ENCODE results near the gene KRTCAP2. TPM values are rescaled to one million over a fixed set of nuclear protein-coding genes. Genes with fewer than 3 reads are reported as not detected.
"Not testable (repeated sequence)": the region's sequence is repeated elsewhere in the genome, so short reads cannot be mapped to it uniquely, and the experiment has no call there.

Gene KRTCAP2
- total RNA-seq: 117 TPM

- H3K27me3 ChIP-seq: no peaks in the 10 kb centered on the region
- no peaks in the 10 kb centered on the region for H3K9me3 ChIP-seq
- TF ChIP-seq POLR2A (IDR thresholded peaks at IDR 0.05) (peak in 1 of 2 donors; percentile 8), CTCF (IDR thresholded peaks at IDR 0.05) (peak; percentile 87 to 95 (median 92)), POLR2AphosphoS5 (IDR thresholded peaks at IDR 0.05; ENCODE audit: insufficient read depth in 1 of 2, low read depth in 1 of 2) (peak; percentile 83 to 97)
- peaks cover 39% of the 10 kb centered on the region for H3K4me1 ChIP-seq
- intact Hi-C loops (cut with DNase I): no loop called here
- H3K27ac ChIP-seq: peak within 1 kb of the TSS; percentile 94
- peaks cover 0 to 13% of the 10 kb centered on the region in 2 donors for H3K36me3 ChIP-seq
- peak within 1 kb of the TSS; percentile 88 to 90 for H3K4me3 ChIP-seq
- DNase-seq (ENCODE audit: extremely low spot score in 2 of 2): peak; percentile 96 to 97
These were observed at the start of gene KRTCAP2 for GRCh38 chr1:155172732-155173477. Gene KRTCAP2 (minus strand): TSS chr1:155173304. CDS start chr1:155173224, 80 bp downstream.

- H3K27ac ChIP-seq; intact Hi-C loops (cut with DNase I); H3K36me3 ChIP-seq; H3K27me3 ChIP-seq; H3K4me3 ChIP-seq; H3K9me3 ChIP-seq; DNase-seq (ENCODE audit: extremely low spot score in 2 of 2): not testable (repeated sequence)
- peaks cover 17% of the 10 kb centered on the region for H3K4me1 ChIP-seq
These were observed 47.3 kb upstream of the KRTCAP2 start for GRCh38 chr1:155220211-155220965.

GRCh38 chr1:155219592-155220031, 46.5 kb upstream of the KRTCAP2 start:
- H3K27ac ChIP-seq: peak overlapping the region; percentile 27
- no peaks in the 10 kb centered on the region for H3K9me3 ChIP-seq
- no peak for DNase-seq (ENCODE audit: extremely low spot score in 2 of 2)
- peaks cover 10% of the 10 kb centered on the region for H3K4me1 ChIP-seq
- H3K27me3 ChIP-seq: no peaks in the 10 kb centered on the region
- TF ChIP-seq POLR2AphosphoS5 (IDR thresholded peaks at IDR 0.05; ENCODE audit: insufficient read depth in 1 of 2, low read depth in 1 of 2): no peak
- no peak for TF ChIP-seq CTCF (IDR thresholded peaks at IDR 0.05)
- no peak for TF ChIP-seq POLR2A (IDR thresholded peaks at IDR 0.05)
- H3K36me3 ChIP-seq: no peaks in the 10 kb centered on the region
- intact Hi-C loops (cut with DNase I): no loop called here
- H3K4me3 ChIP-seq: peak overlapping the region; percentile 16 to 18

- TF ChIP-seq POLR2A (IDR thresholded peaks at IDR 0.05) (no peak), POLR2AphosphoS5 (IDR thresholded peaks at IDR 0.05; ENCODE audit: insufficient read depth in 1 of 2, low read depth in 1 of 2) (peak in 1 of 2 donors; percentile 60), CTCF (IDR thresholded peaks at IDR 0.05) (no peak)
- H3K4me1 ChIP-seq: peaks cover 10% of the 10 kb centered on the region
- H3K36me3 ChIP-seq: no peaks in the 10 kb centered on the region
- peak overlapping the region; percentile 27 for H3K27ac ChIP-seq
- no peaks in the 10 kb centered on the region for H3K9me3 ChIP-seq
- no peaks in the 10 kb centered on the region for H3K27me3 ChIP-seq
- H3K4me3 ChIP-seq: peak overlapping the region; percentile 16 to 18
- no peak for DNase-seq (ENCODE audit: extremely low spot score in 2 of 2)
- intact Hi-C loops (cut with DNase I): no loop called here
These were observed 45.9 kb upstream of the KRTCAP2 start for GRCh38 chr1:155218854-155219591.

- H3K9me3 ChIP-seq; intact Hi-C loops (cut with DNase I); H3K27me3 ChIP-seq; H3K4me3 ChIP-seq; H3K27ac ChIP-seq; H3K36me3 ChIP-seq; DNase-seq (ENCODE audit: extremely low spot score in 2 of 2): not testable (repeated sequence)
- peaks cover 11% of the 10 kb centered on the region for H3K4me1 ChIP-seq
These were observed 41.6 kb upstream of the KRTCAP2 start for GRCh38 chr1:155214702-155215101.

GRCh38 chr1:155212051-155212440, 38.9 kb upstream of the KRTCAP2 start:
- H3K27me3 ChIP-seq; DNase-seq (ENCODE audit: extremely low spot score in 2 of 2); H3K9me3 ChIP-seq; H3K36me3 ChIP-seq; H3K4me3 ChIP-seq; intact Hi-C loops (cut with DNase I); H3K27ac ChIP-seq: not testable (repeated sequence)
- peaks cover 26% of the 10 kb centered on the region for H3K4me1 ChIP-seq

- H3K4me3 ChIP-seq; DNase-seq (ENCODE audit: extremely low spot score in 2 of 2); intact Hi-C loops (cut with DNase I); H3K36me3 ChIP-seq; H3K27me3 ChIP-seq; H3K9me3 ChIP-seq; H3K27ac ChIP-seq: not testable (repeated sequence)
- peaks cover 31% of the 10 kb centered on the region for H3K4me1 ChIP-seq
These were observed 38.4 kb upstream of the KRTCAP2 start for GRCh38 chr1:155211381-155212050.
